Astrocyte of the spinal cord (primary cell): ENCODE data around the gene TMEM273.

Source experiments
- DNase-seq: peaks from one replicate; pipeline ENCODE4 v3.0.0; 2011; ENCODE audit warnings: low read depth, low spot score
- H3K4me3 ChIP-seq: 2 replicates; pipeline ENCODE4 v1.5.1; 2011; ENCODE audit warnings: low read depth, mild to moderate bottlenecking, low read length, moderate library complexity
- in situ Hi-C: cut with HindIII; loops from 2 replicates; pipeline ENCODE4 v1.10.0; 2017; ENCODE audit warnings: low sequenced_read_pairs
- TF ChIP-seq, protein P1 (sequence below): IDR thresholded peaks from 2 replicates; pipeline ENCODE4 v1.5.1; 2012; ENCODE audit warnings: low read depth, mild to moderate bottlenecking, low read length, inconsistent platforms

Gene TMEM273, protein sequence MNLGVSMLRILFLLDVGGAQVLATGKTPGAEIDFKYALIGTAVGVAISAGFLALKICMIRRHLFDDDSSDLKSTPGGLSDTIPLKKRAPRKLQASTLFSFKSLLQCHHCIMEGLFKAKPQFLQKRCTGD

DNA sequence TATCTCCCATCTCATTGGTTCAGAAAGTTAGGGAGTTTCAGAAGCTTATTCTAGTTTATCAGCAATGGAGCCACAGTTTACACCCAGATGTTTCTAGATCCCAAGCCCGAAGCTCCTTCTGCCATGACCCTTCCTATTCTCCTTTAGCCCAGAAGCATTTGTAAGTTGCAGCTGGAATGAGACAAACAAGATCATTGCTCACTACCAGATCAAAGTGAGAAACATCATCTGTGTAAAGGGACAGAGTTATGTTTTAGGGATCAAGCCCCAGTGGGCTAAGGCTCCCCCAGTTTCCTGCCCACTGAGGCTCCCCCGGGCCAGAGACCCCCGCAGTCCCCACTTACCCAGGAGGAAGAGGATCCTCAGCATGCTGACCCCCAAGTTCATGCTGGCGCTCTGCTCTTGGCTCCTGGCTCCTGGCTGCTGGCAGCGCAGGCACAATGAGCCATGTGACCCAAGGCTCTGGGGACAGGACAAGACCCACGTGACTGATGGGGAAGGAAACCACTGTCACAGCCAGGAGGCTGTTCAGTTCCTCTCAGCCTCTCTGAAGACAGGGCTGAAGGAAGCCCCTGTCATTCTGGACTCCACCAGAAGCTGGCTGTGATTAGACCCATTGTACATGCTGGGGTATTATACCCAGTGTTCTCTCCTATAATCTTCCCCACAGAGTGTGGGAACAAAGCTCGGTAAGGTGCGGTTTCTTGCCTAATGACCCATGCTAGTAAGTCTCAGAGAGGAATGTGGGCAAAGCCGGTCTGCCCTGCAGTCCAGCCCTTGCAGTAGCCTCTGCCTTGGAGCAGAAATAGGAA lies at the start of gene TMEM273:
Gene TMEM273 (minus strand): TSS at position 442 of the 812 bp plus-strand sequence. CDS start 55 bp downstream, at position 387.
- in situ Hi-C loops: no loop called here
- DNase-seq: peak; percentile 16
- TF ChIP-seq, protein P1, sequence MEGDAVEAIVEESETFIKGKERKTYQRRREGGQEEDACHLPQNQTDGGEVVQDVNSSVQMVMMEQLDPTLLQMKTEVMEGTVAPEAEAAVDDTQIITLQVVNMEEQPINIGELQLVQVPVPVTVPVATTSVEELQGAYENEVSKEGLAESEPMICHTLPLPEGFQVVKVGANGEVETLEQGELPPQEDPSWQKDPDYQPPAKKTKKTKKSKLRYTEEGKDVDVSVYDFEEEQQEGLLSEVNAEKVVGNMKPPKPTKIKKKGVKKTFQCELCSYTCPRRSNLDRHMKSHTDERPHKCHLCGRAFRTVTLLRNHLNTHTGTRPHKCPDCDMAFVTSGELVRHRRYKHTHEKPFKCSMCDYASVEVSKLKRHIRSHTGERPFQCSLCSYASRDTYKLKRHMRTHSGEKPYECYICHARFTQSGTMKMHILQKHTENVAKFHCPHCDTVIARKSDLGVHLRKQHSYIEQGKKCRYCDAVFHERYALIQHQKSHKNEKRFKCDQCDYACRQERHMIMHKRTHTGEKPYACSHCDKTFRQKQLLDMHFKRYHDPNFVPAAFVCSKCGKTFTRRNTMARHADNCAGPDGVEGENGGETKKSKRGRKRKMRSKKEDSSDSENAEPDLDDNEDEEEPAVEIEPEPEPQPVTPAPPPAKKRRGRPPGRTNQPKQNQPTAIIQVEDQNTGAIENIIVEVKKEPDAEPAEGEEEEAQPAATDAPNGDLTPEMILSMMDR: no peak
- H3K4me3 ChIP-seq: no peak within 1 kb of the TSS

DNA sequence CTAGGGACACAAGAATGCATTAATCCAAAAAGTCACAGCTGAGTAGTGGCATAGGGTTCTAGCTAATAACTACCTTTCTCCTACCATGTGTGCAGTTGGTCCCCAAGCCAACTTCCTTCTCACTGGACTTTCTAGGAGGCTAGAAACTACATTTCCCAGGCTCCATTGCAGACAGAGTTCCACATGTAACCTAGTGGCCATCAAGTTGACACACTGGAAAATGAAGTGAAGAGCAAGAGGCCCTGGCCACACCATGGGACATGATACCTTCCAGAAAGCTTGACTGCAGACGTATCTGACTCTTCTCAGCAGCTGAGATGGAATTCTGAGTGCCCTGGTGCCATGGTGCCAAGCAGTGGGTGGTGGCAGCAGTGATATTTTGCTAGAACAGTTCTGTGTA lies 49.8 kb upstream of the TMEM273 start:
- DNase-seq: no peak
- TF ChIP-seq, protein P1: no peak
- in situ Hi-C loops: no loop called here
- H3K4me3 ChIP-seq: no peak overlapping the region

DNA sequence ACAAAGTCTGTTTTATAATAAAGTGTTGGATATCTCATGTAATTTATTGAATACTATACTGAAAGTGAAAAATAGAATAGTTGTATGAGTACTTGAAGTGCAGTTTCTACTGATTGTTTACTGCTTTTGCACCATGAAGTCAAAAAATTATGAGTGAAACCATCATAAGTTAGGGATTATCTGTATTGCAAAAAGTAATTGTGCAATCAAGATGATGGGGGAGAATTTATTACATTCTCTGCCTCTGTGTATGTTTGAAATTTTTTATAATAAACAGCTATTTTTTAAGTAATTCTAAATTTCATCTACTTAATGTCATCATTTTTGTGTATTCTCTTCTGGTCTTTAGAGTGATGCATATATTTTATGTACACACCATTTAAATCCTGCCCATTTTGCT lies 47.2 kb upstream of the TMEM273 start:
- DNase-seq: no peak
- H3K4me3 ChIP-seq: no peak overlapping the region
- TF ChIP-seq, protein P1: no peak
- in situ Hi-C loops: no loop called here

DNA sequence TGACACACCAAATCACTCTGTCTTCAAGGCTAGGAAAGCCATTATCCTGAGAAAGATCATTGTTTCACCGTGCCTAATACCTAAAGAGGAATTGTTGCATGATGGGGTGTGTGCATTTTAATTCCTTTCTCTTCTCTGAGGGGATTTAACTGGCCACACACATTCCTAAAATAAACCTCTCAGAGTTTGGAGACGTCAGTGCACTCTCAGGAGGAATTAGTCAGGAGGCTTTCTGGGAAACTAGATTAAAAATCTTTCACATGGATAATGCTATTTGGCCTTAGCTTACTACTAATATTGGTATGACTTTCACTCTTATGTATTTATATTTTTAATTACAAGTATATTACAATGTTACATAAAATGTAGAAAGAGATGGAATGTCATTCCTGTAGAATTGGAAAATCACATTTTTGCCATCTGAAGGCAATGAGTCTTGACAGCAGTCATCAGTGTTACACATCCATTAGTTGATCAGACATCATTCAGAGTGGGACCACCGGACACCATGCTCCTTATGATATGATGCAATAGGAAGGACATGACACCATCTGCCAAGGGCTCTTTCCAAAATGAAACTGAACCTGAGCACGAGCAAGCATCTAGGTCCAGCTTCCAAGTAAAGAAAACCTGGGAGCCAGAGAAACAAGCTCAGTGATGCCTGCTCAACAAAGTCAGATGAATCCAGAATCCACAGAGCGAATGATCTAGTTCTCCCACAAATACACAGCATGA lies 43.1 kb upstream of the TMEM273 start:
- TF ChIP-seq, protein P1: no peak
- in situ Hi-C loops: no loop called here
- DNase-seq: no peak
- H3K4me3 ChIP-seq: no peak overlapping the region

DNA sequence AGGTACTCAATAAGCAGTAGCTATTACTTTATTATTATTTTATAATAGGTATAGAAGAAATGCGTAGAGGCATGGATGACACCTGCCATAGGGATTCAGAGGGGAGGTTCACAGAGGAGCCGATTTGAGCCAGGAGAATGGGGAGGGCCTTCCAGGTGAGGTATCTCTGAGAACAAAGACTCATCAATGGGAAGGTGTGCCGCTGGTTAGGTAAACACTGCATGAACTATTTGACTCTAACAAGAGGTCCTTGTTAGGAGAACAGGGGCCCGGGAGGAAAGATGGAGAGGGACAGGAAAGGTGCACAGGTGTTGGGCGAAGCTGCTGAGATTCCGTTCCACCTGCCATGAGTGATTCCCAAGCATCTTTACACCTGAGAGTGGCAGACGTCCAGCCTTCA lies 41.8 kb upstream of the TMEM273 start:
- no peak for DNase-seq
- TF ChIP-seq, protein P1: no peak
- in situ Hi-C loops: no loop called here
- H3K4me3 ChIP-seq: no peak overlapping the region

DNA sequence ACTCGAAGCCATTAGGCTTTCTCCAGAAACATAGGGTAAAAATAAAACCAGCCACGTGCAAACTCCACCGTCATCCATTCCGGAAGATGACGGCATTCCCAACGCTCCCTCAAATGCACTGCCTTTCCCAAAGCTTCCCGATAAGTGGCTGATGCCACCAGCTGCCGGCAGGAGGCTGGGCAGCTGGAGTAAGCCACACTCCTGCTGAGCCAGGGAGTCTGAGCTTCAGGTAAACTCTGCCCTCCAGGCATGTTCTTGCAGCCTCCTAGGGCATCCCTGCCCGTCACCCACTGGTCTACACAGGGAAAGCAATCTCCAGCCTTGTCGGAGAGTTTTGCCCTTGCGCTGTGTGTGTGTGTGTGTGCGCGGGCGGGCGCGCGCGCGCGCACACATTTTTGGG lies 40.5 kb upstream of the TMEM273 start:
- DNase-seq: no peak
- TF ChIP-seq, protein P1: no peak
- in situ Hi-C loops: no loop called here
- no peak overlapping the region for H3K4me3 ChIP-seq
